ELR (cell line): Measurements from ENCODE around the gene BTNL2.

Experiments
- DNase-seq: peaks from one replicate; pipeline ENCODE4 v3.0.0-alpha.2; 2015; ENCODE audit warnings: low read depth

The BTNL2 gene

GRCh38 chr6:32415521-32416019 is 8.6 kb upstream of the BTNL2 start:
- DNase-seq, result peak; percentile 80

DNA sequence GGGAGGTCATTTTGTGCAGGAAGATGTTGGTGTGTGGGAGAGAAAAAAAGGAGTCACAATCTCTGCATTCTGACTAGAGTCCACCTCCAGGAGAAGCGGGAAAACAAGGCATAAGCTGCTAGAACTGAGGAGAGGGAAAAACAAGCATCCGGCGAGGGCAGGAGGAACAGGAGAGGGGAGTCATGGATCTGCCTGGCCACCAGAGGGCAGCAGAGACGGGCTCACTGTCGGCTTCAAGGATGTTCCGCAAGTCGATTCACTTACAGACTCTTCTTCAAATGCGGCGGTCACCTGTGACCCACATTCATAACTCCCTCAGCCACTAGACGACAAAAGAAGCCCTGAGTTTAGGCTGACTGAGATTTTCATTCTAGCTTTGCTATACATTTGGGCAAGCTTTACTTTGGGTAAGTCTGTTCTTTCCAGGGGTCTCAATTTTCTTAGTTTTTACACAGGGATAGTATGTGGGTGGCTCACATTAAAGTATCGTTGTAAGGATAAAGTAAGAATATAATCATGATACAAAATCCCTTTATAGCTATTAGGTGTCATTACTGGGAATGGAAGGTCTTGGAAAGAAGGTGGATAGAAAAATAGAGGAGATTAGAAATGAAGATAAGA is 6.6 kb upstream of the BTNL2 start:
- DNase-seq, result peak; percentile 72

DNA sequence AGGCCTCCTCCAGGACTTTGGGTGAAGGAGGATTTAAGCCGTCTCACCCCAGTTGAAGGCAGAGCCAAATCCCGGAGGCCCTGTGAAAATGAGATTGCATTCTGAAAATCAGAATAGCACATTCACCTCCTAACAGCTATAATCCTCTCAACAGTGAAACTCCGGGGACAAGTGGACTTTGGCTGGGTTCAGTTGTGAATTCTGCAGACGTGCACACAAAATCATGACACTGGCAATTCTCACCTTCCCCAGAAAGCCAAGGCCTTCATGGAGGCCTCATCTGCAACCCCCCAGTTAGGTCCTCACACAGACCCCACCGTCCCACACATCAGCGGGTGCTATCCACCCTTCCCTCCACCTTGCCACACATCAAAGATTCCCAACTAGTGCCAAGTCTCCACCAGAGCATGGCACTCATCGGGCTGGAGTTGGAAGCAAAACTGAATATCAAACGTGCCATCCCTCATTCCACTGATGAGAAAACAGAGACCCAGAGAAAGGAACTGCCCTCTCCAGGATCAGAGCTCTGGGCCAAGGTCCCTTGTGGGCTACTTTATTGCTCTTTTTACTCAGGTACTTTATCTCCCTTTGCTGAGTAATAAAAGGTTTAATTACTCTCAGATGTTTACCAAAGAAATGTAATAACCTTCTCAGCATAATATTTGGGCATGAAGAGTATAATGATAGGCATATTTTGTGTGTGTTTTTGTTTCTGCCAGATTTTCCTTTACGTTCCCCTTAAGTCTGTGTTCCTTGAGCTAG is 4.8 kb upstream of the BTNL2 start:
- DNase-seq, result no peak

DNA sequence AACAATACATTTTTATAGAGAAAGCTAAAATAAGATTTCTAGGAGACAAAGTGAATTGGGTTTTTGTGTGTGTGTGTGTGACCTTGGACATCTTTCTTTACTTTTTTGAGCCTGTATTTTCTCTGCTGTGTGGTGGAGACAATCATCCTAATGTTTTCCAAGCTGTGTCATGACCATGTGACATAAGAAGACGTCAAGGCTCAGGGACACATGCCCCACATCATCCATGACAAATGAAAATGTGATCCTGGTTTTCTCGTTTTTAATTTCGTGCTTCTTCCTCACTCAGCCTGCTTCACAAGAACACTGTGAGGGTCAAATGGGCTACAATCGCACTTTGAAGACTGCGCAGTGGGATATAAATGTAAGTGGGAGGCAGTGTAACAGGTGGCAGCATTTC is 3.9 kb upstream of the BTNL2 start:
- no peak for DNase-seq

DNA sequence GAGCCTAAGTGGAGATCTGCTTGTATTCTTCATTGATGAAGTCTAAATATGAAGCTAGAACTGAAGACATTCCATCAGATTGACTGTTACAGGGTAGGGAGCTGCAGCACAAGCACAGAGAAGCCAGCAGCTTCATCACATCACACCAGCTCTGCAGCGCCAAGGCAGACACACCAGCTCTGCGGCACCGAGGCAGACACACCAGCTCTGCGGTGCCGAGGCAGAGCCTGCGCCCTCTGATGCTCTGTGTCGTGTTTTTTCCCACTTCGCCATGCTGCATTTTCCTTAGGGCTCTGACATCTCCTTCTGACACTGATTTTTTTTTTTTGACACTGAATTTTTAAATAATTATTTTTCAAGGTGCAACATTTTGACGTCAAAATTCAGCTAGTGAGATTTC is 784 bp downstream of the BTNL2 start:
- no peak for DNase-seq

DNA sequence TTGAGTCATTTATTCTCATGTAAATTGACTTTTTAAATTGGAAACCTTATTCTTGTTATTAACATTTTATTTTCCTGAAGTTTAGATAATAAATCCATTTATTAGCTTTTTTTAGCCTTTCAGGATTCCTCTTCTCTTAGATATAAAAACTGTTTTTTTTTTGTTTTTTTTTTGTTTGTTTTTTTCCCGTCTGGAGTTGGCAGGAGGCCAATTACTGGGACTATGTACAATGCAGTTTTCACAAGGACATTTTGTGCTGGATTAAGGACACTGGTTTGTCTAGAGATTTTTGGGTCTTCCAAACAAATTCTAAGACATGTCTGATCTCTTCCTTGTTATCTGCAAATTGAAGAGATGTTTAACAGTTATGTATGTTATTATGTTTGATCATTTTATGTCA is 1.3 kb downstream of the BTNL2 start:
- no peak for DNase-seq

GRCh38 chr6:32402812-32403211 is 4.2 kb downstream of the BTNL2 start:
- no peak for DNase-seq

DNA sequence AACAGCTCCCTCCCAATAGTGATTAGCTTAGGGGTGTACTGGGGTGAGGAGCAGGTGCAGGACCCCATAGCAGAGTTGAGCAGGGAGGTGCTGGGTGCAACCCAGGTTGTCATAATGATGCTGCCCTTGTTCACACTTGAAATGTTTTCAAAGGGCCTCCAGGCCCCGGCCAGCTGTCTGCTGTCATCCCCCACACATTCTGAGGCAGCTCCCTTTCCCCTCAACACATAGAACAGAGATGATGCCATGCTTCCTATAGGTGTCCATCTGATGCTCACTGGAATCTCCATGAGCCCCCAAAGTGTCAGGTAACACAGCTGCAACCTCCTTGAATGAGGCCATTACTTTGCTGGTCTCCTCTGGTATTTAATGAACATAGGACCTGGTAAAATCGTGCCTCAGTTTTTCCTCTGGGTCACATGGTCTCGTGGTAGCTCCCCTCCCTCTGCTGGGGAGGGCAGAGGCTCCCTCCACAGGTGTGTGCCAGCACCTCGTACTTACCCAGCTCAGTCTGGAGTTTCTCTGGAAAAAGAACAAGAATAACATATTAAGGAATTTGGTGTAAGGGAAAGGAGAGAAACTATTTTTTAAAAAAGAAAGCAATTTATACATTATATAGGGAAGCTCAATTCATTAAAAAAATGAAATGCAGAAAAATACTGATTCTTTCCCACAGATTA is 5.6 kb downstream of the BTNL2 start:
- no peak for DNase-seq

DNA sequence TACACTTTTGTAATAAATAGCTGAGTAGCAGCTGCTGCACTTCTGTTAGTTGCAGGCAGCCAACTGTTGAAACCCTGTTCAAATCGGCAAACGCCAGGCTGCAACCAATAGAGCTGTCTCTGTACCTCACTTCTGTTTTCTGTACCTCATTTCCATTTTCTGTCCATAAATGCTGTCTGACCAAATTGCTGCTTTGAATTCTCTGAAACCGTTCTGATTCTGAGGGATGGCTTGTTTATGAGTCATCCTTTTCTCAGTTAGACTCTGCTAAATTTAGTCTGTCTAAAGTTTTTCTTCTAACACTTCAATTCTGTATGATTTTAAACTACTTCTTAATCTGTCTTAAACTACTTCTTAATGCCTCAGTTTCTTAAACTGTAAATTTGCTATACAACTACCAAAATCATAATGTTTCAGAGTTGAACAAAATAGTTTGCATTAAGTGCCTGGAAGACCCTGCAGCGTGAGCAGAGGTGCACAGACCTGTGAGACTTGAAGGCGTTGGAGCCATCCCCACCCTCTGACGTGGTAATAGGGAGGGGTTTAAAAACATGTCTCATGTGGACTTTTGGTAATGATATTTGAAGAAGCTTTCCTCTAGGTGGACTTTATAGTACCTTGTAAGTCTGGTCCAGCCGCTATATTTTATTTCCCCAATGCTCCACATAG is 9.6 kb downstream of the BTNL2 start:
- peak; percentile 18 for DNase-seq

DNA sequence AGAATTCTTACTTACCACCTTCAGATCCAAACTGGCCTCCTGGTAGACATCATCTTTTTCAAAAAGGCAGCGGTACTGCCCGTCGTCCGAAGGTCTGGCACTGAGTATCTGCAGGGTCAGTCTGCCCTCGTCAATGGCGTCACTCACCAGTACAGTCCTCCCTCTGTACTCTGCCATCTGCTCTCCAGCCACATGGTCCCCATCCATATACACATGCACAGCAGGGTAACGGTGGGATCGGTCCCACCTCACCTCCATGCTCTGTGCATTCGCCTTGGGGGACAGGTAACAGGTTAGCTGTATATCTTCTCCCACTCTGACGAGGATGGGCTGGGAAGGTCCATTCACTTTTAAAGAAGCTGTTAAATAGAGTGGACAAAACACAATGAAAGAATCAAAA is 11.0 kb downstream of the BTNL2 start:
- DNase-seq, result no peak

DNA sequence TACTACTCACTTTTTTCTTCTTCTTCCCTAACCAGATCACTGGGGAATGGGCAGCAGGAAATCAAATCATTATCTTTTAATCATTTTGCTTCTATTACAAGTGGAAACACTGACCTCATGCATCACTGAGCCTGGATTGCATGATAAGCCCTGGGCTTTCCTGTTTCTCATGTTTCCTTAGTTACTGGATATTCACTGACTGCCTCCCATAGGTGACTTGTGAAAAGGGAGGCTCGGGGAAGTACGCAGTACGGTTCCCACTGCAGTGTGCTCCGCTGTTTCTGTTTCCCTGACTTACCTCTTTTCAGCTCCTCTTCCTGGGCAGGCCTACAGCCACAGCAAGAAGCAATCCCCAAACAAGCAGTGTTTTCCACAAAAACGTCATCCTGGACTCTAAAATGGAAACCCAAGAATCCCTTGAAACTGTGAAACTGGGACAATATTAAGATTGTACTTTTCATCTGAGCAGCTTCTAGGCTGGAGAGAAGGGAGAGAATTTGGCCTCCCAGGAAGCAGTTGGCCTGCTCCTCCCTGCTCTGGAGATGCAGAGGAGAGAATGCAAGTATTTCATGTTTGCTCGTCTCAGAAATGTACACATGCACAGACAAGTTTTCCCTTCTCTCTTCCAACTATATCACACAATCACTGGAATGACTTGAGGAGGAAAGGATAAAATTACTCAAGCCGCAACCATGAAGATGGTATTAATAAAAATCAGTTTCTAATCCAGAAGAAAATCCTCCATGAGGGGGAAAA is 13.1 kb downstream of the BTNL2 start:
- peak; percentile 17 for DNase-seq

DNA sequence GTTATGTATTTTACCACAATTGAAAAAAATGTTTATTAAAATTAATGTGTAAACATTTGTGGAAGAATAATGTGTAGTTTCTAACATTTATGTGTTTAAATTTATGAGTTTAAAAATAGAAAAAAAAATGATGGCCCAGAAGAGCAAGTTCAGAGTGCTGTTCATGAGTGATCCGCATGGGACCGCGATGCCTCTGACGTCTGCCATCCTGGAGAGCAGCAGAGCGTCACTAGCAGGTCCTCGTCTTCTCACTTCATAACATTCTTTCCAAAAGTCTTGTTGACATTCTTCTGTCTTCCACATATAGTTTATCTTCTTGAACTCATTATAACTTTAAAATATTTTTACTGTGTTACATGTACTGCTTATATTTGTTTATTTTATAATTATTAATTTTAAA is 15.5 kb downstream of the BTNL2 start:
- no peak for DNase-seq

- no peak for DNase-seq
Measured at GRCh38 chr6:32387589-32388340, 19.2 kb downstream of the BTNL2 start.

GRCh38 chr6:32386040-32386439 is 20.9 kb downstream of the BTNL2 start:
- no peak for DNase-seq

DNA sequence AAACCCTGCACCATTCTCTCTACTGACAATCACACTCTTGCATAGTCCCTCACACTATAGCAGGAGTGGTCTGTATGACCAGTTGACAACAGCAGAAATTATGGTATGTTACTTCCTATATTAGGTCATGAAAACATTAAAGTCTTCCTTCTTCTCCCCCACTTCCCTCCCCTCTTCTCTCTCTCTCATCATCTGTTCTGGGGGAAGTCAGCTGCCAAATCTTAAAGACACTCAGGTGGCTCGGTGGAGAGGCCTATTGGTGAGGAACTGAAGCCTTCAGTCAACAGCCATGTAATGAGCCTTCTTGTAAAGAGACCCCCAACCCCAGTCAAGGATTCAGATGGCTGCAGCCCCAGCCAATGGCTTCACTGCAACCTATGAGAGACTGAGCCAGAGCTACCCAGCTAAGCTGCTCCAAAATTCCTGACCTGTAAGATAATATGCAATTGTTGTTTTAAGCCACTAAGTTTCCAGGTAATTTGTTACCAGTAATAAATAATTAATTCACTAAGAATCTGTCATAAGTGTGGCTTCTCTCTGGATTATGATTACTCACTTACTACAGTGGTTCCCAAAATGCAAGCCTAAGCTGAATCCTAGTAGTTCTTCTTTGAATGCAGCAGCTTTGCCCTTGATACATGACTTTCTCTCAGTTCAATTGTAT is 24.1 kb downstream of the BTNL2 start:
- DNase-seq, result no peak

DNA sequence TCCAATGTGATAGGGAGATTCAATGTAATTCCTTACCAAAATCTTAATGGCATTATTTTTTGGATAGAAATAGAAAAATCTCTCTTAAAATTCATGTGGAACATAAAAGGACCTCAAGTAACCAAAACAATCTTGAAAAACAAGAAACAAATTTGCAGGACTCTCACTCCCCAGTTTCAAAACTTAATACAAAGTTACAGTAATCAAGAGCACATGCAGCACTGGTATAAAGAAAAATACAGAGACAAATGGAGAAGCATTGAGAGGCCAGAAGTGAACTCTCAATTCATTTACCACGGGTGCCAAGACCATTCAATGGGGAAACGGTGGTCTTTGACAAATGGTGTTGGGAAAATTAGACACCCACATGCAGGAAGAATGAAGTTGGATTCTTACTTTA is 27.4 kb downstream of the BTNL2 start:
- DNase-seq, result no peak

GRCh38 chr6:32375739-32376529 is 31.0 kb downstream of the BTNL2 start:
- DNase-seq, result no peak

GRCh38 chr6:32371803-32372202 is 35.2 kb downstream of the BTNL2 start, which contains the start of gene TSBP1:
TSS of gene TSBP1 (minus strand) at chr6:32371903. CDS start at chr6:32371706, 197 bp downstream.
- no peak for DNase-seq

DNA sequence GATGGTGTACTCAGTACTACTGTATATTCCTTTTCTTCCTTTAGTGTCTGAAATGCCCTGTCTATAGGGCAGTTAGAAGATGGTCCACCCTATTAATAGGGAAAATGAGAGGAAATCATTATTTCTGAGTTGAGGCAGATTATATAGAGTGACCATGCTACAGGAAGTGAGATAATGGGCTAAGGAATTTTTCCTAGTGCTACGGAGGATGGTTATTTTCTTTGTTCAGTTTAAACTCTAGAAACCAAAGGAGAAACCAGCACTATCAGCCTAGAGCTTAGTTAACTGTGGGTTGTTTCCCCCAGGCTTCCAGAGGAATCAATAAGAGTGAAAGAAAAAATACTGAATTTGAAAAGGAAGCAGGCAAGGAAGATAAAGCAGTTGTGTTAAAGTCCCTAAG is 35.8 kb downstream of the BTNL2 start:
- peak; percentile 39 for DNase-seq

DNA sequence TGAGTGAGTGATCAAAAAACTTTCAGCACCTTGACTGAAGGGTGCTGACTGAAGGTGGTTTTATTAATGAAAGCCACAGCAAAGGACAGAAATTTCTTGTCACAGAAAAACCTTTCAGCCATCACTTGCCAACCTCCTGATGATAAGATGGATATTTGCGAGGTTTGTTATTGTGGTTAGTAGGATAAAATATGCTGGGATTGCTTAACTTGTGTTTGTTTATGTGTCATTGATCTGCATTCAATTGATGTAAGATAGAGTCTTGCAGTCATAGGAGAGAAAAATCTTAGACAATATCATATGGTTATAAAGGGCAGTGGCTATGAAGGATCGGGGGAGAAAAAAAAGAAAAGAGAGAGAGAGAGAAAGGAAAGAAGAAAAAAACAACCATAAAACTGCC is 36.5 kb downstream of the BTNL2 start:
- peak; percentile 74 for DNase-seq
